Ovary (tissue), 3 donors: ENCODE results near the gene CCNT2.
"Not testable (repeated sequence)": the region's sequence is repeated elsewhere in the genome, so short reads cannot be mapped to it uniquely, and the experiment has no call there.

Experiments
- POLR2A ChIP-seq: fragments of 450-650 bp; IDR thresholded peaks from one replicate; pipeline ENCODE4 v1.6.1; 2017; ENCODE audit warnings: antibody characterized with exemption, mild to moderate bottlenecking, moderate library complexity
- TF ChIP-seq, protein P1 (sequence below), 3 donors: fragments of 450-650 bp in 2 of 3; fragments of 200-600 bp in 1 of 3; IDR thresholded peaks; one replicate each; pipeline versions ENCODE4 v1.5.1 to v1.8.0; 2016 to 2022; ENCODE audit warnings: antibody characterized with exemption in 3 of 3, mild to moderate bottlenecking in 1 of 3
- donor health status: DM: no; HTN: no; CAD: no.

DNA sequence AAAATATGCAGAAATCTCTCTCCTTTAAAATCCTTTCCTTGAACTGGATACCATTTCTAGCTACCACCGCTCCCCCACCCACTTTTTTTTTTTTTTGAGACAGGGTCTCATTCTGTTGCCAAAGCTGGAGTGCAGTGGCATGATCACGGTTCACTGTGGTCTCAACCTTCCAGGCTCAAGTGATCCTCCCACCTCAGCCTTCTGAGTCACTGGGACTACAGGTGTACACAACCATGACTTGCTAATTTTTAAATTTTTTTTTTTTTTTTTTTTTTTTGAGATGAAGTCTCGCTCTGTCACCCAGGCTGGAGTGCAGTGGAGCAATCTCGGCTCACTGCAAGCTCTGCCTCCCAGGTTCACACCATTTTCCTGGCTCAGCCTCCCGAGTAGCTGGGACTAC is 58.5 kb downstream of the CCNT2 start:
- TF ChIP-seq, protein P1, sequence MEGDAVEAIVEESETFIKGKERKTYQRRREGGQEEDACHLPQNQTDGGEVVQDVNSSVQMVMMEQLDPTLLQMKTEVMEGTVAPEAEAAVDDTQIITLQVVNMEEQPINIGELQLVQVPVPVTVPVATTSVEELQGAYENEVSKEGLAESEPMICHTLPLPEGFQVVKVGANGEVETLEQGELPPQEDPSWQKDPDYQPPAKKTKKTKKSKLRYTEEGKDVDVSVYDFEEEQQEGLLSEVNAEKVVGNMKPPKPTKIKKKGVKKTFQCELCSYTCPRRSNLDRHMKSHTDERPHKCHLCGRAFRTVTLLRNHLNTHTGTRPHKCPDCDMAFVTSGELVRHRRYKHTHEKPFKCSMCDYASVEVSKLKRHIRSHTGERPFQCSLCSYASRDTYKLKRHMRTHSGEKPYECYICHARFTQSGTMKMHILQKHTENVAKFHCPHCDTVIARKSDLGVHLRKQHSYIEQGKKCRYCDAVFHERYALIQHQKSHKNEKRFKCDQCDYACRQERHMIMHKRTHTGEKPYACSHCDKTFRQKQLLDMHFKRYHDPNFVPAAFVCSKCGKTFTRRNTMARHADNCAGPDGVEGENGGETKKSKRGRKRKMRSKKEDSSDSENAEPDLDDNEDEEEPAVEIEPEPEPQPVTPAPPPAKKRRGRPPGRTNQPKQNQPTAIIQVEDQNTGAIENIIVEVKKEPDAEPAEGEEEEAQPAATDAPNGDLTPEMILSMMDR (IDR thresholded peaks at IDR 0.05) = not testable (repeated sequence)
- TF ChIP-seq POLR2A = not testable (repeated sequence)
